ENCODE results near the gene IPO8. TPM values are rescaled to one million over a fixed set of nuclear protein-coding genes. Genes with fewer than 3 reads are reported as not detected.

Gene IPO8
- total RNA-seq, 4 donors from 2014 or later: 24.0 to 49.8 (median 34.4) TPM

DNA sequence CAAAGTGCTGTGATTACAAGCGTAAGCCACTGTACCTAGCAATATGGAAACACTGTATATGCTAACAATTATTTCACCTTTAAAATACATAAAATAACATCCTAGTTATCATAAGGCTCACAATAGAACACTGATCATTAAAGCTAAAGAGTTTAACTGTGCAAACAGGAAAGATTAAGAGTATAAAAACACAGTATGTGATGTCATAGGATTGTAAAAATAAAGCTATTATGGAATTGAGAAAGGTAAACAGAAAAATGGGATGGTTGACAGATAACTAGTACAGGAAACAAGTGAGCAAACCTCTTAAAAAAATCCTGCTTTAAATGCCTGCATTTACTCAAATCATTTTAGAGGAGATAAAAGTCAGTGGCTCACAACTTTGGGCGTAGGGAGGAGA lies 10.8 kb upstream of the IPO8 start:
- peaks cover 19% of the 10 kb centered on the region for H3K36me3 ChIP-seq
- no peak overlapping the region for H3K4me3 ChIP-seq
- no peak for DNase-seq (ENCODE audit: low spot score in 2 of 2)
- H3K4me1 ChIP-seq: no peaks in the 10 kb centered on the region
- 97% methylated on average over 2 of the region's 2 CpGs for WGBS
- TF ChIP-seq, protein P1, sequence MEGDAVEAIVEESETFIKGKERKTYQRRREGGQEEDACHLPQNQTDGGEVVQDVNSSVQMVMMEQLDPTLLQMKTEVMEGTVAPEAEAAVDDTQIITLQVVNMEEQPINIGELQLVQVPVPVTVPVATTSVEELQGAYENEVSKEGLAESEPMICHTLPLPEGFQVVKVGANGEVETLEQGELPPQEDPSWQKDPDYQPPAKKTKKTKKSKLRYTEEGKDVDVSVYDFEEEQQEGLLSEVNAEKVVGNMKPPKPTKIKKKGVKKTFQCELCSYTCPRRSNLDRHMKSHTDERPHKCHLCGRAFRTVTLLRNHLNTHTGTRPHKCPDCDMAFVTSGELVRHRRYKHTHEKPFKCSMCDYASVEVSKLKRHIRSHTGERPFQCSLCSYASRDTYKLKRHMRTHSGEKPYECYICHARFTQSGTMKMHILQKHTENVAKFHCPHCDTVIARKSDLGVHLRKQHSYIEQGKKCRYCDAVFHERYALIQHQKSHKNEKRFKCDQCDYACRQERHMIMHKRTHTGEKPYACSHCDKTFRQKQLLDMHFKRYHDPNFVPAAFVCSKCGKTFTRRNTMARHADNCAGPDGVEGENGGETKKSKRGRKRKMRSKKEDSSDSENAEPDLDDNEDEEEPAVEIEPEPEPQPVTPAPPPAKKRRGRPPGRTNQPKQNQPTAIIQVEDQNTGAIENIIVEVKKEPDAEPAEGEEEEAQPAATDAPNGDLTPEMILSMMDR (IDR thresholded peaks at IDR 0.05): no peak
- TF ChIP-seq POLR2A (IDR thresholded peaks at IDR 0.05) (no peak), POLR2AphosphoS5 (IDR thresholded peaks at IDR 0.05) (no peak), EP300 (IDR thresholded peaks at IDR 0.05) (no peak)
- H3K27me3 ChIP-seq: no peaks in the 10 kb centered on the region
- H3K27ac ChIP-seq: no peak overlapping the region
- H3K9me3 ChIP-seq: no peaks in the 10 kb centered on the region

DNA sequence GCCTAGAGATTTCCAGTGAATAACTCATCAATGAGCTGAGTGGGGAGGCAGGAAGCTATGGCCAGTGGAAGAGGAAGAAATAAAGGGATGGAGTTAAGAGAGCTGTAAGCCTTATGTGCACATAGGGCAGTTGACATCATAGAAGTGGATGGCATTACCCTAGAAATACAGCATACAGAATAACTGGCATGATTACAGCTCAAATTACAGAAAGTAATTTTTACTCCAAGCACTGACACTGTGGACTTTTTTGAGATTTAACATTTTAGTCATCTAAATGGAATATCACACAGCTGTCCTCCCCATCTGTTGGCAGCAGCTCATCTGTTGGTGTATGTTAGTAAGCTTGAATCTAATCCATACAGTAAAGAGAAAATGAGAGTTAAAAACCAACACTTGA lies 5.4 kb upstream of the IPO8 start:
- H3K27me3 ChIP-seq: no peaks in the 10 kb centered on the region
- no peak for TF ChIP-seq POLR2AphosphoS5 (IDR thresholded peaks at IDR 0.05)
- no peak for TF ChIP-seq EP300 (IDR thresholded peaks at IDR 0.05)

DNA sequence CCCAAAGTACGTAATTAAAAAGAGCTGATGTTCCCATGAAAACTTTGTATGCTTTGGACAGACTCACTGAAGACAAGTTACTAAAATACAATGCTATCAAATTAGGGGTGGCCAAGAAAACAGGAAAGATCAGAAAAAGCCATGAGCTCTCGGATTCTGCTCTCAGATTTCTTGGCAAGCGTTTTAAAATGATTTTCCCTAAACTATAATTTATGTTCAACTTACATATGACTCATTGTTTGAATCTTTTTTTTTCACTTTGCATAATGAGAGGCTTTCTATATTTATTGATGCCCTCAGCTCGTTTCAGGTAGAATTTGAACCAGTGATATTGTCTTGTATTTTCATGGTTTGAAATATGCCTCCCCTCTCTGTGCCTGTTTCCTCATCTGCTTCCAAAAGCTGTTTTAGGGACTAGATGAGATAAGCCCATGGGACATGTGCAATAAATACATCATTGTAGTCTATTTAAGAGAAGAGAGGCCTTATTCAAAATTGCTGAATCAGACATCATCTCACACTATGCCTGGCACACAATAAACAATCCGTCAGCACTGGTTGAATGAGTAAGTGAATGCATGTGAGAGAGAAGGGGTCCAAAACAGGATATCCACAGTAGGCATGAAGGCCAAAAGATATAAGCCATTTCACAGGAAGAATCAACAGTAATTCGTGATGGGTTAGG lies 4.7 kb upstream of the IPO8 start:
- WGBS: 46% methylated on average over 6 of the region's 6 CpGs
- Histone ChIP-seq H3K27me3 (no peaks in the 10 kb centered on the region), H3K4me3 (no peak overlapping the region), H3K36me3 (no peaks in the 10 kb centered on the region), H3K27ac (no peak overlapping the region), H3K4me1 (peaks cover 5% of the 10 kb centered on the region), H3K9me3 (no peaks in the 10 kb centered on the region)
- TF ChIP-seq, protein P1 (IDR thresholded peaks at IDR 0.05): no peak
- no peak for TF ChIP-seq POLR2A (IDR thresholded peaks at IDR 0.05)
- TF ChIP-seq EP300 (IDR thresholded peaks at IDR 0.05): no peak
- no peak for TF ChIP-seq POLR2AphosphoS5 (IDR thresholded peaks at IDR 0.05)
- DNase-seq (ENCODE audit: low spot score in 2 of 2): no peak

More for the DNA sequence above, 5.4 kb upstream of the IPO8 start:
- H3K36me3 ChIP-seq: no peaks in the 10 kb centered on the region
- H3K4me3 ChIP-seq: no peak overlapping the region
- no peaks in the 10 kb centered on the region for H3K9me3 ChIP-seq
- H3K4me1 ChIP-seq: peaks cover 5% of the 10 kb centered on the region
- no peak overlapping the region for H3K27ac ChIP-seq
- no peak for DNase-seq (ENCODE audit: low spot score in 2 of 2)

DNA sequence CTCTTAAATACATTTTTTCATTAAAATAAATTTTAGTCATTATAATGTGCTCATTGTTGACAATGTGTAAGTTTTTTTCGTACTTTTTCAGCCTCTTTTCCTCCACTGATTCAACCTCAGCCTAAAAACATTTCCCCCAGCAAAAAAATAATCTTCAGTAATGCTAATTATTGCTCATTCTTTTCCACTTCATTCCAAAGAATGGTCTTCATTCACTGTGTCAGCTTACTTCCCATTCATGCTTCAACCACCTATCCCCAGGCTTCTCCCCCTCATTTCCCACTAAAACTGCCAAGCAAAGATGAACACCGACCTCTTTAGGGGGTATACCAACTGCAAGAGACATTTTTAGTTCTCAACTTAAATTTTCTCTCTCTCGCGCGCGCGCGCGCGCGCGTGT lies 2.7 kb upstream of the IPO8 start:
- no peaks in the 10 kb centered on the region for H3K27me3 ChIP-seq
- DNase-seq (ENCODE audit: low spot score in 2 of 2): no peak
- H3K9me3 ChIP-seq: no peaks in the 10 kb centered on the region
- no peak for TF ChIP-seq EP300 (IDR thresholded peaks at IDR 0.05)
- no peak for TF ChIP-seq POLR2AphosphoS5 (IDR thresholded peaks at IDR 0.05)
- TF ChIP-seq, protein P1 (IDR thresholded peaks at IDR 0.05): no peak
- TF ChIP-seq POLR2A (IDR thresholded peaks at IDR 0.05): no peak
- H3K4me1 ChIP-seq: peaks cover 21% of the 10 kb centered on the region
- no peak overlapping the region for H3K27ac ChIP-seq
- no peaks in the 10 kb centered on the region for H3K36me3 ChIP-seq
- WGBS: 92% methylated on average over 12 of the region's 12 CpGs
- H3K4me3 ChIP-seq: no peak overlapping the region

DNA sequence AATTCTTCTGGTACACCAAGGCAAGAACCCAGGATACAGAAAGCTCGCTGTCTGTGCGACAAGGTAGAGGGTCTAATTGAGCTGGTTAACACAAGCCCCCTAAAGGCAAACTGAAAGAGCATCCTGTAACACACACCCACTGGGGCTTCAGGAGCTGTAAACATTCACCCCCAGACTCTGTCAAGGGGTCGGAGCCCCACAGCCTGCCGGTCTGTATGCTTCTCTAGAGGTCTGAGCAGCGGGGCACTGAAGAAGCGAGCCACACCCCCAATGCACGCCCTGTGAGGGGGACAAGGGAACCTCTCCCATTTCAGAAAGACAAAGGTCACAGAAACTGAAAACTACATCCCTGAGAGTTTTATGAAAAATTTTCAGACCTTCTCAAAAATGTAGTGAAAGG lies 1.3 kb upstream of the IPO8 start:
- Histone ChIP-seq H3K4me1 (peaks cover 35% of the 10 kb centered on the region), H3K27me3 (no peaks in the 10 kb centered on the region), H3K4me3 (no peak overlapping the region), H3K27ac (no peak overlapping the region), H3K9me3 (no peaks in the 10 kb centered on the region), H3K36me3 (no peaks in the 10 kb centered on the region)
- TF ChIP-seq EP300 (IDR thresholded peaks at IDR 0.05): no peak
- TF ChIP-seq POLR2A (IDR thresholded peaks at IDR 0.05): no peak
- TF ChIP-seq, protein P1 (IDR thresholded peaks at IDR 0.05): no peak
- no peak for TF ChIP-seq POLR2AphosphoS5 (IDR thresholded peaks at IDR 0.05)
- DNase-seq (ENCODE audit: low spot score in 2 of 2): no peak
- WGBS: 94% methylated on average over 7 of the region's 7 CpGs

DNA sequence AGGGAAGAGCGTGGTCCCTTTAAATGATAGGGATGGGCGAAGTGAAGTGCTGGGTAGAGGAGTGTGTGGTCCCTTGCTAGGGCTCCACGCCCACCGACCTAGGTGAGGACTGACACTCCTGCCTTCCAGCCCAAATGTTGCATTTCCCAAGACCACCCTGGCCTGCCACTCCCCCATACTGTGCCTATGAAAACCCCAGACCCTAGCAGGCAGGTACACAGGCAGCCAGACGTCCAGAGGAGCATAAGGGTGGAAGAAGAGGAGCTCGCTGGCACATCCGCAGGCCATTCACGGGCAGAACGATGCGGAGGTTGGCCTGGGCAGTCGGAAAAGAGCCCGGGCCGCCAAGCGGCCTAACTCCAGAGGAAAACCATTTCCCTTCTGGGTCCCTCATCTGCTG lies 817 bp upstream of the IPO8 start:
- Histone ChIP-seq H3K27me3 (no peaks in the 10 kb centered on the region), H3K9me3 (no peaks in the 10 kb centered on the region), H3K36me3 (no peaks in the 10 kb centered on the region), H3K4me3 (peak overlapping the region; percentile 79), H3K4me1 (peaks cover 39% of the 10 kb centered on the region), H3K27ac (no peak overlapping the region)
- DNase-seq (ENCODE audit: low spot score in 2 of 2): no peak
- 95% methylated on average over 14 of the region's 14 CpGs for WGBS
- TF ChIP-seq, protein P1 (IDR thresholded peaks at IDR 0.05): no peak
- TF ChIP-seq POLR2A (IDR thresholded peaks at IDR 0.05) (no peak), POLR2AphosphoS5 (IDR thresholded peaks at IDR 0.05) (no peak), EP300 (IDR thresholded peaks at IDR 0.05) (no peak)
